ENCODE results near the gene ZC3HAV1.

GRCh38 chr7:139089118-139089517, 20.4 kb downstream of the ZC3HAV1 start:
- TF ChIP-seq, protein P1, sequence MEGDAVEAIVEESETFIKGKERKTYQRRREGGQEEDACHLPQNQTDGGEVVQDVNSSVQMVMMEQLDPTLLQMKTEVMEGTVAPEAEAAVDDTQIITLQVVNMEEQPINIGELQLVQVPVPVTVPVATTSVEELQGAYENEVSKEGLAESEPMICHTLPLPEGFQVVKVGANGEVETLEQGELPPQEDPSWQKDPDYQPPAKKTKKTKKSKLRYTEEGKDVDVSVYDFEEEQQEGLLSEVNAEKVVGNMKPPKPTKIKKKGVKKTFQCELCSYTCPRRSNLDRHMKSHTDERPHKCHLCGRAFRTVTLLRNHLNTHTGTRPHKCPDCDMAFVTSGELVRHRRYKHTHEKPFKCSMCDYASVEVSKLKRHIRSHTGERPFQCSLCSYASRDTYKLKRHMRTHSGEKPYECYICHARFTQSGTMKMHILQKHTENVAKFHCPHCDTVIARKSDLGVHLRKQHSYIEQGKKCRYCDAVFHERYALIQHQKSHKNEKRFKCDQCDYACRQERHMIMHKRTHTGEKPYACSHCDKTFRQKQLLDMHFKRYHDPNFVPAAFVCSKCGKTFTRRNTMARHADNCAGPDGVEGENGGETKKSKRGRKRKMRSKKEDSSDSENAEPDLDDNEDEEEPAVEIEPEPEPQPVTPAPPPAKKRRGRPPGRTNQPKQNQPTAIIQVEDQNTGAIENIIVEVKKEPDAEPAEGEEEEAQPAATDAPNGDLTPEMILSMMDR (IDR thresholded peaks at IDR 0.05) = no peak
- no peak for TF ChIP-seq EZH2phosphoT487 (IDR thresholded peaks at IDR 0.05)
- no peak for TF ChIP-seq EZH2 (IDR thresholded peaks at IDR 0.05)
